Measurements from ENCODE around the gene SLC23A1.

SLC23A1 gene

DNA sequence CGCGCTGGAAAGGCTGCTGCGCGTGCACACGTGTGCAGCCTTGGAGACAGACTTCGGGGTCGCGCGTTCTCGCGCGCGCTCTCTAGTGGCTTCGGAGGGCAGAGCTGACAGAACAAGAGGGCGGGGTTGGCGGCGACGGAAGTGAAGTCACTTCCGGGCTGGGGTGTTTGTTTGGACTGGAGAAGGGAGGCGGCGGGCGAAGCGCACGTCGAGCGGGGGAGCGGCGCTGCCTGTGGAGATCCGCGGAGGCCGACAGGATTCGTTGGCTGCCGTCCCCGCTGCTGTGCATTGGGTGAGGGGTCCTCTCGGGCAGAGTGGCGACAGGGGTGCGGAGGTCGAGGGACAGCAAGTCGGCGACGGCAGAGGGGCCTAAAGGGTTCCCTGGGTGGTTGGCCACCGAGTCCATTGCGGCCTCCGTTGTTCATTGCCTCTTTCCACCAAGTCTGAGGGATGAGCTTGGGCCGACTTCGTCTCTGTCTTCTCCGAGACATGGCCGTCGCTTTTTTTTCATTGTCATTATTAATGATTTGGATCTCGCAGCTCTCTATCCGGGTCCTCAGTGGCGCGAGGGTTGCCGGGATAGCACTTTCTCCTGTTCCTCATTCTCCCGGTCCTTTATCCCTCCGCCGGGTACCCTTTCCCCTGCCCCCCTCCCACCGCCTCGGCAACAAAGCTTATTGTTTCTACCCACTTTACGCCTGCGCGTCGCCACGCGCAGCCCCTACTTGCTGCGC is 41.2 kb downstream of the SLC23A1 start, which contains the start of gene PAIP2:
Gene PAIP2, plus strand, starts transcription at position 166 of the 734 bp plus-strand sequence. CDS start 21,931 bp downstream, outside the sequence.
- Histone ChIP-seq H3K4me3 (ENCODE audit: low read length) (peak within 1 kb of the TSS; percentile 86), H3K36me3 (ENCODE audit: control insufficient read depth, insufficient read depth, low read length) (no peaks in the 10 kb centered on the region), H3K27me3 (ENCODE audit: control insufficient read depth, insufficient read depth, low read length) (no peaks in the 10 kb centered on the region), H3K9ac (ENCODE audit: low read length) (peak within 1 kb of the TSS; percentile 87), H3K27ac (ENCODE audit: low read depth, low read length) (peak within 1 kb of the TSS; percentile 90), H3K4me1 (ENCODE audit: control insufficient read depth, insufficient read depth, low read length) (peaks cover 10% of the 10 kb centered on the region)

DNA sequence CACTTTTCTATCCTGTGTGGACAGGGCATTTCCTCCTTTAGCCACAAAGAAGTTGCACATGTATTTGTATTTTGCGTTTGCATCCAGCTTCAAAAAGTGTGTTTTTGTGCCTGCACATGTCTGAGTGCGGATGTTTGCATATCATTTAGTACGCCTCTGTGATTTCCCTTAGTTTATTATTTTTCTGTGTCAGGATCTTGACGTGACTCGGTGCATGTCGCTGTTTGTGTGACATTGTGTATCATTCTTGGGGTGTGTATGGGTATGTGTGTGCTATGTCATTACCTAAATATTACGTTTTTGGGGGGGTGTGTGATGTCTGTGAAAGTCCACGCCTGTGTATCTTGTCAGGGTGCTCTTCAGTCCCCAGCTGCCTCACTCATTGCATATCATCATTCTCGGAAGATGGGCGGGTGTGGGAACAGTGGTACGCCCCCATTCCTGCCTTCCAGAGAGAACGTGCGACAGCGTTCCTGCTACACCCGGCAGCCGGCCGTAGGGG is 41.9 kb downstream of the SLC23A1 start:
- peaks cover 10% of the 10 kb centered on the region for H3K4me1 ChIP-seq (ENCODE audit: control insufficient read depth, insufficient read depth, low read length)
- H3K4me3 ChIP-seq (ENCODE audit: low read length), result peak overlapping the region; percentile 86
- H3K27ac ChIP-seq (ENCODE audit: low read depth, low read length), result no peak overlapping the region
- peak overlapping the region; percentile 53 for H3K9ac ChIP-seq (ENCODE audit: low read length)
- no peaks in the 10 kb centered on the region for H3K27me3 ChIP-seq (ENCODE audit: control insufficient read depth, insufficient read depth, low read length)
- no peaks in the 10 kb centered on the region for H3K36me3 ChIP-seq (ENCODE audit: control insufficient read depth, insufficient read depth, low read length)

DNA sequence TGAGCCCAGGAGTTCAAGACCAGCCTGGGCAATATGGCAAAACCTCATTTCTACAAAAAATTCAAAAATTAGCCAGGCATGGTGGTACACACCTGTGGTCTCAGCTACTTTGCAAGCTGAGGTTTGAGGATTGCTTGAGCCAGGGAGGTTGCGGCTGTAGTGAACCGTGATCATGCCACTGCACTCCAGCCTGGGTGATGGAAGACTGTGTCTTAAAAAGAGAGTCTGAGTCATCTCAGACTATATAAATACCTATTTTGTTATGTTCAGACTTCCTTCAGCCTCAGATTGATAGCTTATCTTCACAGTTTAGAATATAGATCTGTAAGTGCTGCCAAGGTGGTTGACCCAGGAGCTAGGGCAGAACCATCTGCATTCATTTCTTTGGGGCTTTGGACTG is 43.0 kb downstream of the SLC23A1 start:
- Histone ChIP-seq H3K36me3 (ENCODE audit: control insufficient read depth, insufficient read depth, low read length) (no peaks in the 10 kb centered on the region), H3K4me3 (ENCODE audit: low read length) (no peak overlapping the region), H3K27me3 (ENCODE audit: control insufficient read depth, insufficient read depth, low read length) (no peaks in the 10 kb centered on the region), H3K4me1 (ENCODE audit: control insufficient read depth, insufficient read depth, low read length) (peaks cover 10% of the 10 kb centered on the region), H3K27ac (ENCODE audit: low read depth, low read length) (no peak overlapping the region), H3K9ac (ENCODE audit: low read length) (no peak overlapping the region)

DNA sequence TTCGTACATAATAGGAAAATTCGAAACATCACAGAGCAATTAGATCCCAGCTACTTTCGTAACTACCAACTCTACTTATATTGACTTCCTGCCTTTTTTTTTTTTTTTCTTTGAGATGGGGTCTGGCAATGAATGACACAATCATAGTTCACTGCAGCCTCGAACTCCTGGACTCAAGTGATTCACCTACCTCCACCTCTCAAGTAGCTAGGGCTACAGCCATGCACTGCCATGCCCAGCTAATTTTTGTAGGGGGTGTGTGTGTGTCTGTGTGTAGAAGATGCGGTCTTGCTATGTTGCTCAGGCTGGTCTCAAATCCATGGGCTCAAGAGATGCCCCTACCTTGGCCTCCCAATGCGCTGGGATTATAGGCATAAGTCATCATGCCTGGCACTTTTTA is 47.3 kb downstream of the SLC23A1 start:
- no peak overlapping the region for H3K27ac ChIP-seq (ENCODE audit: low read depth, low read length)
- H3K9ac ChIP-seq (ENCODE audit: low read length), result no peak overlapping the region
- H3K4me3 ChIP-seq (ENCODE audit: low read length), result no peak overlapping the region
- H3K4me1 ChIP-seq (ENCODE audit: control insufficient read depth, insufficient read depth, low read length), result no peaks in the 10 kb centered on the region
- H3K27me3 ChIP-seq (ENCODE audit: control insufficient read depth, insufficient read depth, low read length), result no peaks in the 10 kb centered on the region
- H3K36me3 ChIP-seq (ENCODE audit: control insufficient read depth, insufficient read depth, low read length), result peaks cover under 1% of the 10 kb centered on the region

Data from rectal smooth muscle tissue (tissue), 1 donor.